ENCODE data around the gene STBD1. TPM values are rescaled to one million over a fixed set of nuclear protein-coding genes. Genes with fewer than 3 reads are reported as not detected.

STBD1 gene
- total RNA-seq = 3.7 TPM in 2 replicates

GRCh38 chr4:76305971-76306881 lies at the start of gene STBD1:
STBD1 (plus strand) TSS chr4:76306733; CDS start chr4:76306770, 37 bp downstream.

Other genes starting within 250 kb of the STBD1 start
- under 0.01 TPM in 1 of 2 replicates, not detected in the other for gene ART3, start 232.0 kb upstream of the STBD1 start, total RNA-seq
- 42.5 and 49.1 TPM in 2 replicates for gene NUP54, start 158.3 kb upstream of the STBD1 start, total RNA-seq
- gene SCARB2, start 92.9 kb upstream of the STBD1 start, total RNA-seq = 70.0 and 76.0 TPM in 2 replicates
- gene FAM47E, start 55.0 kb upstream of the STBD1 start, total RNA-seq = 0.15 and 0.17 TPM in 2 replicates
- gene CCDC158, start 114.4 kb downstream of the STBD1 start, total RNA-seq = under 0.01 TPM in 1 of 2 replicates, not detected in the other
- 12.0 and 12.6 TPM in 2 replicates for gene SHROOM3, start 128.5 kb downstream of the STBD1 start, total RNA-seq

Data from bronchus fibroblast of lung (primary cell).